Measurements from ENCODE around the gene SPIB. TPM values are rescaled to one million over a fixed set of nuclear protein-coding genes. Genes with fewer than 3 reads are reported as not detected.

The SPIB gene
- polyA plus RNA-seq, 3 donors: 0.34 to 1.4 (median 0.46) TPM

- H3K27ac ChIP-seq (ENCODE audit: low read depth, low read length): no peak overlapping the region
- 42 to 46% (median 43%) methylated on average over 37 of the region's 37 CpGs for WGBS, 3 donors
Observed at GRCh38 chr19:50414864-50415660, 3.7 kb upstream of the SPIB start.

GRCh38 chr19:50415661-50416033 lies 3.1 kb upstream of the SPIB start:
- no peak overlapping the region for H3K27ac ChIP-seq (ENCODE audit: low read depth, low read length)
- 54 to 87% (median 64%) methylated on average over 20 to 22 of the region's 22 CpGs for WGBS, 3 donors

DNA sequence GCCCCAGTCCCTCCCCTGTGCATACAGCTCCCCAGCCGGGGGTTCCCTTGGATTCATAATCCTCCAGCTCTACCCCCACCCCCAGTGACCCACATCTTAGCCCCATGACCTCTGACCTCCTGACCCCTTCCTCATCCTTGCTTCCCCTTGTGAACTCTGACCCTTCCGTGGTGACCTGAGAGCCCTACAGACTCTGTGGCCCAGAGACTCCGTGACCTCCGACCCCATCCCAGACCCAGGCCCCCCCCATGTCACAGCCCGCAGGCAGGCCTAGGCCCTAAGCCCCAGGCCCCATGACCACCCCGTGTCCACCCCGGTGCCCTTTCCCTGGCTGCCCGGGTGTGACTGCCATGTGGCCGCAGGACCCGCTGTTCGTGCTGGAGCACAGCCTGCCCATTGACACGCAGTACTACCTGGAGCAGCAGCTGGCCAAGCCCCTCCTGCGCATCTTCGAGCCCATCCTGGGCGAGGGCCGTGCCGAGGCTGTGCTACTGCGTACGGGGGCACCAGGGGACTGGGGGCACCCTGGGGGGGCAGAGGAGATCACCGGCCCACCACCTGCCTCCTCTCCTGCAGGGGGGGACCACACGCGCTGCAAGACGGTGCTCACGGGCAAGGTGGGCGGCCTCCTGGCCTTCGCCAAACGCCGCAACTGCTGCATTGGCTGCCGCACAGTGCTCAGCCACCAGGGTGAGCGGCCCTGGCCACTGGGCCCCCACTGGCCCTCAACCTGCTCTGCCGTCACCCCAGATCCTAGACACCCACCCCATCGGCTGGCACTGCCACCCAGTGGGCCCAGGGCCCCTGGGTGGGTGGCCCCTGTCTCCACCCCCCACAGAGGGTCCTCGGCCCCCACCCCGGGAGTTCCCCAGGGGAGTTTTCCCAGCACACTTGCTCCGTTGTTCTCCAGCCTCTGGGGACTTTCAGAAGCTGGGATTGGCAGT lies 2.4 kb upstream of the SPIB start:
- 84 to 89% (median 84%) methylated on average over 31 to 35 of the region's 35 CpGs for WGBS, 3 donors
- no peak overlapping the region for H3K27ac ChIP-seq (ENCODE audit: low read depth, low read length)

- H3K27ac ChIP-seq (ENCODE audit: low read depth, low read length): no peak overlapping the region
- WGBS, 3 donors: 34 to 77% (median 72%) methylated on average over 30 to 38 of the region's 42 CpGs
Observed at GRCh38 chr19:50417111-50418081, 1.3 kb upstream of the SPIB start.

DNA sequence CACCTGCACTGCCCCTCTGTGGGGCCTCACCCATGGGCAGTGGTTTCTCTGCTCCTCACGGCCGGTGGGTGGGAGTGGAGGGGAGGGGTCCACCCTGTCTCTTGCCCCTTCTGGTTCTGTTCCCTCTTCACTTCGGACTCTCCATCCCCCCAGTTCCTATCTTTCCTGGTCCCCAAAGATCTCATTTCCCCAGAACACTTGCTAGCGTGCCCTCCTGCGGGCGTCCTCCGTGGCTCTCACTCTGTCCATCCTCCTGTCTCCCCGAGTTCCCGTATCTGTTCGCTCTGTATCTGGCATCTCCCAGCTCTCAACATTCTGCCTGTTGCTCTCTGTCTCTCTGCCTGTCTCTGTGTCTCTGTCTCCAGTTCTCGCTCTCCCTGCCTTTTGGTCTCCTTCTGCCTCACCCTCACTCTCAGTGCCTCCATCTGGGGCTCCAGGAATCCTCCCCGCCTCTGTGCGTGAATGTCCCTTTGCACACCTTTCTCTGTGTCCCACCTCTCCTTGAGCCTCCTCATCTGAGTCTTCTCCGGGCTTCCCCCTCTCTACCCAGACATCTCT lies 363 bp downstream of the SPIB start:
- no peak overlapping the region for H3K27ac ChIP-seq (ENCODE audit: low read depth, low read length)
- WGBS, 3 donors: 7 to 12% (median 12%) methylated on average over 14 of the region's 14 CpGs

DNA sequence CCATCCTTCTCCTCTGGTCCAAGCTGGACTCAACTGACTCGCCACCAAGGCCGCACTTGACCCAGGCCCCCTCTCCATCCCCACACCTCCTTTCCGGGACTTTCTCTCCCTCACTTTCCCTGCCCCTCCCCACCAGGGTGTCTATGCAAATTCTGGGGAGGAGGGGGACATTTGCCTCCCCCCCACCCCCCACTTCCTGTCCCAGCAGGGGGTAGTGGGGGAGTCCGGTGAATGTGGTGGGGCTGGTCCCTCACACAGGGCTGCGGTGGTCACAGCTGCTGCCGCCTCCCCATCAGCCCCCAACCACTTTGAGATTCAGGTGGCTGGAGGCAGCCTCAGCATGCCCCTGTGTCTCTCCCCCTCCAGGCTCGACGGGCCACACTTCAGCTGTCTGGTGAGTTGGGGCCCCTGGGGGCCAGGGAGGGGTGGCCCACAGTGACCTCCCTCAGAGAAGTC lies 870 bp downstream of the SPIB start:
- WGBS, 3 donors: 22 to 23% (median 22%) methylated on average over 8 of the region's 8 CpGs
- no peak overlapping the region for H3K27ac ChIP-seq (ENCODE audit: low read depth, low read length)

DNA sequence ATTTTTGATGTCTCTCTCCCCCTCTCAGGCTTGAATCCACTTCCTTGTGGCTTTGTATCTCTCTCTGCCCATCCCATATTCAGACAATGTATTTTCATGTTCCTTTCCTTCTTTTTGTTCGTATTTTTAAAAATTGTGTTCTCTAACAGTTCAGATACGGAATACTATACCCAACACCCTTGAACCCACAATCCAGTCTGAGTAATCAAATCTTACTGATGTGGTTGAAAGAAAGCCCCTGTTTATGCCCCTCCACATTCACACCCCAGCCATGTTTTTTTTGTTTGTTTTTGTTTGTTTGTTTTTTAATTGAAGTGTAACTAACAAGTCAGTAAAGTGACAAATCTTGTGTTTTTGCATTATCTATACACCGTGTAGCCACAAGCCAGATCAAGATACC lies 1.4 kb downstream of the SPIB start:
- WGBS, 3 donors: 40 to 47% (median 41%) methylated on average over 3 of the region's 3 CpGs
- H3K27ac ChIP-seq (ENCODE audit: low read depth, low read length): no peak overlapping the region

DNA sequence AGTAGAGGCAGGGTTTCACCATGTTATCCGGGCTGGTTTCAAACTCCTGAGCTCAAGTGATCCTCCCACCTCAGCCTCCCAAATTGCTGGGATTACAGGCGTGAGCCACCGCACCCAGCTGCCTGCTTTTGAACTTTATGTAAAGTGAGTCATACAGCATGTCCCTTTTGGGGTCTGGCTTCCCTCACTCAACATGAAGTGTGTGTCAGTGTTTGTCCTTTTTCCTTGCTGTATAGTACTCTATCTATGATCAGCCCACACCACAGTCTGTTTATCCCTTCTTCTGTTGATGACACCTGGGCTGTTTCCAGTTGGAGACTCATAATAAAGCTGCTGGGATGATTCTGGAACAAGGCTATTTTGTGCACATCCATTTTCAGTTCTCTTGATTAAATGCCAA lies 2.1 kb downstream of the SPIB start:
- H3K27ac ChIP-seq (ENCODE audit: low read depth, low read length): no peak overlapping the region
- WGBS, 3 donors: 62 to 82% (median 62%) methylated on average over 3 of the region's 3 CpGs

GRCh38 chr19:50422397-50423278 lies 3.9 kb downstream of the SPIB start:
- H3K27ac ChIP-seq (ENCODE audit: low read depth, low read length): no peak overlapping the region
- WGBS, 3 donors: 76 to 88% (median 83%) methylated on average over 18 of the region's 18 CpGs

GRCh38 chr19:50423279-50424113 lies 4.8 kb downstream of the SPIB start:
- no peak overlapping the region for H3K27ac ChIP-seq (ENCODE audit: low read depth, low read length)
- WGBS, 3 donors: 74 to 83% (median 82%) methylated on average over 21 to 22 of the region's 22 CpGs

- no peak overlapping the region for H3K27ac ChIP-seq (ENCODE audit: low read depth, low read length)
- WGBS, 3 donors: 62 to 86% (median 62%) methylated on average over 7 of the region's 7 CpGs
Observed at GRCh38 chr19:50425581-50425980, 6.8 kb downstream of the SPIB start.

- 80 to 86% (median 80%) methylated on average over 24 to 26 of the region's 26 CpGs for WGBS, 3 donors
- no peak overlapping the region for H3K27ac ChIP-seq (ENCODE audit: low read depth, low read length)
Observed at GRCh38 chr19:50427318-50427925, 8.7 kb downstream of the SPIB start.

DNA sequence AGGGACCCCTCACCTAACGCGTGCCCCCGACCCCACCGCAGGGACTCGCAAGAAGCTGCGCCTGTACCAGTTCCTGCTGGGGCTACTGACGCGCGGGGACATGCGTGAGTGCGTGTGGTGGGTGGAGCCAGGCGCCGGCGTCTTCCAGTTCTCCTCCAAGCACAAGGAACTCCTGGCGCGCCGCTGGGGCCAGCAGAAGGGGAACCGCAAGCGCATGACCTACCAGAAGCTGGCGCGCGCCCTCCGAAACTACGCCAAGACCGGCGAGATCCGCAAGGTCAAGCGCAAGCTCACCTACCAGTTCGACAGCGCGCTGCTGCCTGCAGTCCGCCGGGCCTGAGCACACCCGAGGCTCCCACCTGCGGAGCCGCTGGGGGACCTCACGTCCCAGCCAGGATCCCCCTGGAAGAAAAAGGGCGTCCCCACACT lies 9.3 kb downstream of the SPIB start:
- H3K27ac ChIP-seq (ENCODE audit: low read depth, low read length): no peak overlapping the region
- 4 to 11% (median 6%) methylated on average over 36 to 38 of the region's 38 CpGs for whole genome bisulfite sequencing, 3 donors

DNA sequence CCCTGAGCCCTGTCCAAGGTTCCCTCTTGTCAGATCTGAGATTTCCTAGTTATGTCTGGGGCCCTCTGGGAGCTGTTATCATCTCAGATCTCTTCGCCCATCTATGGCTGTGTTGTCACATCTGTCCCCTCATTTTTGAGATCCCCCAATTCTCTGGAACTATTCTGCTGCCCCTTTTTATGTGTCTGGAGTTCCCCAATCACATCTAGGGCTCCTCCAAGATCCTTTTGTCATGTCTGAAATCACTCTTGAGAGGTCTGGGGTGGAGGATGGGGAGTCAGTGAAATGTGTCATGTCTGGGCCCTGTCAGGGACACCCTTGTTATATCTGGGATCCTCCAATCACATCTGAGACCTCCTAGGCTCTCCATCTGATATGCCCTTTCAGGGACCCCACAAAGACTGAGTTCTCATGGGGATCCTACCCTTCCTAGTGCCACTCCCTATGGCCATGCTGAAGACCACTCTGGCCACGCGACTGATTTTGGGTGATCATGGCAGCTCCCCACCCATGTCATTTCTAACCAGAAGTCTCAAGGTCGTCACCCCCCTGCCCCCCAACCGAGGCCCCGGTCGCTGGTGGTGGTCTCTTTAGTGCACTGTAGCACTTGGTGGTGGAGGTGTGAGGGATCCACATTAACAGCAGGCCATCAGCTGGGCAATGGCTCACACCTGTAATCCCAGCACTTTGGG lies 10.2 kb downstream of the SPIB start:
- whole genome bisulfite sequencing, 3 donors: 72 to 88% (median 88%) methylated on average over 7 of the region's 7 CpGs
- no peak overlapping the region for H3K27ac ChIP-seq (ENCODE audit: low read depth, low read length)

GRCh38 chr19:50430888-50431342 lies 12.2 kb downstream of the SPIB start:
- no peak overlapping the region for H3K27ac ChIP-seq (ENCODE audit: low read depth, low read length)
- 30 to 40% (median 33%) methylated on average over 13 of the region's 13 CpGs for WGBS, 3 donors
